Ovary (tissue), 3 donors: Measurements from ENCODE around the gene SH3BGR.

Experiments
- CTCF ChIP-seq, 3 donors: fragments of 450-650 bp in 2 of 3; fragments of 200-600 bp in 1 of 3; IDR thresholded peaks; one replicate each; pipeline versions ENCODE4 v1.5.1 to v1.8.0; 2016 to 2022; ENCODE audit warnings: antibody characterized with exemption in 3 of 3, mild to moderate bottlenecking in 1 of 3
- POLR2A ChIP-seq: fragments of 450-650 bp; IDR thresholded peaks from one replicate; pipeline ENCODE4 v1.6.1; 2017; ENCODE audit warnings: antibody characterized with exemption, mild to moderate bottlenecking, moderate library complexity
- donor health status: DM: no; HTN: no; CAD: no.

GRCh38 chr21:39564200-39564599 lies 112.4 kb downstream of the SH3BGR start:
- TF ChIP-seq CTCF (IDR thresholded peaks at IDR 0.05): no peak
- TF ChIP-seq POLR2A: no peak
